CD4-positive, alpha-beta memory T cell (primary cell): ENCODE measurements around the gene COPS2. TPM values are rescaled to one million over a fixed set of nuclear protein-coding genes. Genes with fewer than 3 reads are reported as not detected.

Source experiments
- CTCF ChIA-PET: fragments of 350-600 bp; sonication (Branson Sonifier 250); formaldehyde crosslinking; loops from one replicate; lab custom pipeline; 2021; ENCODE audit warnings: inconsistent platforms; ENCODE audit not compliant: partially characterized antibody; lab: Charles Lee
- POLR2A ChIA-PET: fragments of 350-600 bp; sonication (Branson Sonifier 250); formaldehyde crosslinking; loops from one replicate; lab custom pipeline; 2021; ENCODE audit not compliant: partially characterized antibody; lab: Charles Lee
- DNase-seq, 5 donors: peaks; one replicate each; pipeline versions ENCODE4 v3.0.0 to v3.0.0-alpha.2; 2020 to 2022; ENCODE audit warnings: mixed read lengths in 1 of 5
- H3K27ac ChIP-seq: one replicate; pipeline ENCODE4 v1.7.0; 2013; ENCODE audit warnings: low read depth, low read length
- H3K27me3 ChIP-seq: 2 replicates; pipeline ENCODE4 v1.7.0; 2013; ENCODE audit warnings: mild to moderate bottlenecking, low read length, moderate library complexity; ENCODE audit not compliant: insufficient read depth
- H3K36me3 ChIP-seq: 2 replicates; pipeline ENCODE4 v1.7.0; 2013; ENCODE audit warnings: mild to moderate bottlenecking, low read length, moderate library complexity; ENCODE audit not compliant: insufficient read depth
- H3K4me1 ChIP-seq: 2 replicates; pipeline ENCODE4 v1.7.0; 2013; ENCODE audit warnings: mild to moderate bottlenecking, low read length, moderate library complexity; ENCODE audit not compliant: insufficient read depth
- H3K4me3 ChIP-seq, 2 donors: one replicate each; pipeline ENCODE4 v1.7.0; 2013; ENCODE audit warnings: low read length in 2 of 2, mild to moderate bottlenecking in 1 of 2
- H3K9me3 ChIP-seq, 2 donors: one replicate each; pipeline ENCODE4 v1.7.0; 2013; ENCODE audit warnings: low read length in 2 of 2, control low read depth in 1 of 2; ENCODE audit not compliant: control insufficient read depth in 1 of 2
- H3K27ac Mint-ChIP-seq, 7 donors: one replicate each; pipeline ENCODE4 v1.8.0; 2020 to 2021; ENCODE audit warnings: mixed read lengths in 7 of 7, mild to moderate bottlenecking in 6 of 7, inconsistent platforms in 3 of 7, moderate library complexity in 3 of 7
- H3K27me3 Mint-ChIP-seq, 2 donors: one replicate each; pipeline ENCODE4 v1.8.0; 2020 to 2021; ENCODE audit warnings: mixed read lengths in 2 of 2
- H3K36me3 Mint-ChIP-seq, 2 donors: one replicate each; pipeline ENCODE4 v1.8.0; 2020 to 2021; ENCODE audit warnings: mixed read lengths in 2 of 2, inconsistent platforms in 1 of 2, mild to moderate bottlenecking in 1 of 2
- H3K4me1 Mint-ChIP-seq, 4 donors: one replicate each; pipeline ENCODE4 v1.8.0; 2020 to 2021; ENCODE audit warnings: mixed read lengths in 4 of 4, mild to moderate bottlenecking in 1 of 4
- H3K4me3 Mint-ChIP-seq, 8 donors: one replicate each; pipeline ENCODE4 v1.8.0; 2020 to 2021; ENCODE audit warnings: mixed read lengths in 8 of 8, mild to moderate bottlenecking in 7 of 8, moderate library complexity in 6 of 8, inconsistent platforms in 3 of 8
- H3K9me3 Mint-ChIP-seq, 8 donors: one replicate each; pipeline ENCODE4 v1.8.0; 2020 to 2021; ENCODE audit warnings: mixed read lengths in 8 of 8, mild to moderate bottlenecking in 5 of 8, inconsistent platforms in 3 of 8, moderate library complexity in 1 of 8
- intact Hi-C: fragments of 100-400 bp; cut with micrococcal nuclease; formaldehyde crosslinking; loops from one replicate; pipeline ENCODE4 v1.15.1; 2023
- polyA plus RNA-seq, 2 donors: library from polyadenylated mRNA; unstranded; fragments of 300-500 nt; fragmentation: Illumina TruSeq; gene quantifications; one replicate each; pipeline ENCODE4 v1.2.3, GENCODE V29; 2021
- total RNA-seq, 2 experiments: library from RNA; stranded (reverse); gene quantifications; one replicate each; pipeline ENCODE4 v1.2.3, GENCODE V29; 2021

COPS2 gene
- total and polyA plus RNA-seq, 4 experiments from 2014 or later: 33.1 to 56.9 (median 45.4) TPM

GRCh38 chr15:49088996-49089395 is 66.4 kb downstream of the COPS2 start:
- CTCF ChIA-PET: no interaction called here
- no peaks in the 10 kb centered on the region for H3K36me3 Mint-ChIP-seq
- H3K4me1 Mint-ChIP-seq: no peaks in the 10 kb centered on the region
- H3K27me3 Mint-ChIP-seq: no peaks in the 10 kb centered on the region
- Histone ChIP-seq H3K4me1 (no peaks in the 10 kb centered on the region), H3K9me3 (no peaks in the 10 kb centered on the region), H3K27ac (no peak overlapping the region), H3K36me3 (no peaks in the 10 kb centered on the region), H3K27me3 (no peaks in the 10 kb centered on the region), H3K4me3 (no peak overlapping the region)
- intact Hi-C loops: no loop called here
- H3K4me3 Mint-ChIP-seq: no peak overlapping the region
- H3K9me3 Mint-ChIP-seq: no peaks in the 10 kb centered on the region
- H3K27ac Mint-ChIP-seq: no peak overlapping the region
- POLR2A ChIA-PET: no interaction called here
- no peak for DNase-seq

- intact Hi-C loops: no loop called here
- H3K27ac Mint-ChIP-seq: no peak overlapping the region
- no peaks in the 10 kb centered on the region for H3K27me3 ChIP-seq
- H3K4me1 ChIP-seq: no peaks in the 10 kb centered on the region
- CTCF ChIA-PET: no interaction called here
- peaks cover 0 to 2% of the 10 kb centered on the region in 2 donors for H3K27me3 Mint-ChIP-seq
- no peaks in the 10 kb centered on the region for H3K4me1 Mint-ChIP-seq
- no peak overlapping the region for H3K27ac ChIP-seq
- H3K9me3 ChIP-seq: no peaks in the 10 kb centered on the region
- H3K36me3 Mint-ChIP-seq: no peaks in the 10 kb centered on the region
- POLR2A ChIA-PET: no interaction called here
- H3K4me3 Mint-ChIP-seq: no peak overlapping the region
- no peak overlapping the region for H3K4me3 ChIP-seq
- no peaks in the 10 kb centered on the region for H3K36me3 ChIP-seq
- no peak for DNase-seq
- no peaks in the 10 kb centered on the region for H3K9me3 Mint-ChIP-seq
Observed at GRCh38 chr15:49085696-49086459, 69.5 kb downstream of the COPS2 start.

- DNase-seq: no peak
- CTCF ChIA-PET: interaction anchor here (1.2 kb wide), 1 partner anchor 62 kb away, joined by 3 read pairs; no protein-coding TSS in a partner anchor
- intact Hi-C loops: no loop called here
- Mint-ChIP-seq H3K4me1 (no peaks in the 10 kb centered on the region), H3K9me3 (peaks cover 0 to 2% (median 0%) of the 10 kb centered on the region in 8 donors), H3K4me3 (no peak overlapping the region), H3K27me3 (peaks cover 0 to 2% of the 10 kb centered on the region in 2 donors), H3K27ac (no peak overlapping the region), H3K36me3 (no peaks in the 10 kb centered on the region)
- H3K4me1 ChIP-seq: no peaks in the 10 kb centered on the region
- H3K36me3 ChIP-seq: no peaks in the 10 kb centered on the region
- H3K27ac ChIP-seq: no peak overlapping the region
- no peak overlapping the region for H3K4me3 ChIP-seq
- H3K9me3 ChIP-seq: no peaks in the 10 kb centered on the region
- H3K27me3 ChIP-seq: no peaks in the 10 kb centered on the region
- POLR2A ChIA-PET: no interaction called here
Observed at GRCh38 chr15:49084285-49084570, 71.2 kb downstream of the COPS2 start.

DNA sequence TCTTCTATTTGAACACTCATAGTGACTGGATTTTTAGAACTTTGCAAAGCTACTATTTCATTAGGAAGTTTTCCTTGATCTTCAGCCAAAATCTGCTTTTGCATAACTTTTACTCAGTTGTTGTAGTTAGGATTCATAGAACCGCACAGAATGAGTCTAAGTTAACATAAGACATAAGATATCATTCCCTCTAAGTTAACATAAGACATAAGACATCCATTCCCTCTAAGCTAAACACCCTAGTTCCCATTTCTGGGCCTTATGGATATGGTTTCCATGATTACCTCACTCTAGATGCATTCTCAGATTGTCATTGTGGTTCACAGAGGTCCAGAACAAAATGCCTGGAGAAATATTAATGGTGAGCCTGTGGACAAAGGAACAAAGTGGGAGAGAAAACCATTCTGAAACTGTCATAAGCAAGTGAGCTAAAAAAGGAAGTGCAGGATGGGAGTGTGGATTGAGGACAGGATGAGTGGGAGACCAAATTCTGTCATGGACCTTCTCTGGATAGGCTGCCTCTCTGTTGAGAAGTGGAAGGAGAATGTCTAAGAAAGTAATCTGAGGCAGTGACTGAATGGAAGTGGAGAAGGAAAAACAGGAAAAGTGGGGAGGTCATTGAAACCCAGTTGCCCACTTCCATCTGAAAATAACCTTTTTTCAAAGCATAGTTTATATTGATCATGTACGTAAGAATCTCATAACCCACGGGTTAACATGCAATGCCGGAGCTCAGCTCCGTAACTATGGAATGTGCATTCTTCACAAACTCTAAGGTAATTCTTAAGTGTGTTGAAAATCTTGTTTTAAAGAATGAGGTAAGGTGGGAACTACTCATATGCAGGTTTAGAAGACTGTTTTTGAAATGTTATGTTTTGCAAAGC is 71.8 kb downstream of the COPS2 start:
- Mint-ChIP-seq H3K9me3 (peaks cover 0 to 2% (median 0%) of the 10 kb centered on the region in 8 donors), H3K36me3 (no peaks in the 10 kb centered on the region), H3K27ac (no peak overlapping the region), H3K4me1 (no peaks in the 10 kb centered on the region), H3K4me3 (no peak overlapping the region), H3K27me3 (peaks cover 0 to 2% of the 10 kb centered on the region in 2 donors)
- CTCF ChIA-PET: interaction anchor here (1.2 kb wide), 1 partner anchor 62 kb away, joined by 3 read pairs; no protein-coding TSS in a partner anchor
- no peaks in the 10 kb centered on the region for H3K9me3 ChIP-seq
- DNase-seq: no peak
- no peak overlapping the region for H3K27ac ChIP-seq
- H3K36me3 ChIP-seq: no peaks in the 10 kb centered on the region
- H3K4me1 ChIP-seq: no peaks in the 10 kb centered on the region
- intact Hi-C loops: no loop called here
- POLR2A ChIA-PET: no interaction called here
- H3K27me3 ChIP-seq: no peaks in the 10 kb centered on the region
- no peak overlapping the region for H3K4me3 ChIP-seq

DNA sequence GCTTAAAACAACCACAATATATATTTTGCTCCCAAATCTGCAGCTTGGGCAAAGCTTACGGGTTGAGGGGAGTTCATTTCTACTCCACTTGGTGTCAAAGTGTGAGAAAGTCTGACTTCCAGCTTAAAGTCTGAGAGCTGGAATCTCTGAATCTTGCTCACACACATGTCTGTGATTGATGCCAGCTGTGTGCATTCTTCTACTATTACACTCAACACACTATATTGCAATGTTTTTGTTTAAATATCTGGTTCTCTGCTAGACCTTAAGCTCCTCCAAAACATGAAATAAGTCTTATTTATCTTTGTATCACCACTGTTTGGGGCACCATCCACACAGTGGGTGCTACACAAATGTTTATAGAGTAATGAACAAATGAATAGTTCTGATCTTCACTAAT is 72.4 kb downstream of the COPS2 start:
- no peaks in the 10 kb centered on the region for H3K36me3 Mint-ChIP-seq
- H3K4me1 Mint-ChIP-seq: no peaks in the 10 kb centered on the region
- no peaks in the 10 kb centered on the region for H3K36me3 ChIP-seq
- no peak overlapping the region for H3K27ac ChIP-seq
- no peaks in the 10 kb centered on the region for H3K9me3 ChIP-seq
- no peaks in the 10 kb centered on the region for H3K4me1 ChIP-seq
- DNase-seq: no peak
- no peak overlapping the region for H3K4me3 Mint-ChIP-seq
- peaks cover 0 to 2% (median 0%) of the 10 kb centered on the region in 8 donors for H3K9me3 Mint-ChIP-seq
- H3K27ac Mint-ChIP-seq: no peak overlapping the region
- no peaks in the 10 kb centered on the region for H3K27me3 ChIP-seq
- intact Hi-C loops: no loop called here
- H3K27me3 Mint-ChIP-seq: peaks cover 0 to 2% of the 10 kb centered on the region in 2 donors
- ChIA-PET POLR2A (no interaction called here), CTCF (interaction anchor here (1.2 to 1.4 kb wide), 2 partner anchors 63 to 108 kb away, joined by 3 read pairs; no protein-coding TSS in a partner anchor)
- no peak overlapping the region for H3K4me3 ChIP-seq

DNA sequence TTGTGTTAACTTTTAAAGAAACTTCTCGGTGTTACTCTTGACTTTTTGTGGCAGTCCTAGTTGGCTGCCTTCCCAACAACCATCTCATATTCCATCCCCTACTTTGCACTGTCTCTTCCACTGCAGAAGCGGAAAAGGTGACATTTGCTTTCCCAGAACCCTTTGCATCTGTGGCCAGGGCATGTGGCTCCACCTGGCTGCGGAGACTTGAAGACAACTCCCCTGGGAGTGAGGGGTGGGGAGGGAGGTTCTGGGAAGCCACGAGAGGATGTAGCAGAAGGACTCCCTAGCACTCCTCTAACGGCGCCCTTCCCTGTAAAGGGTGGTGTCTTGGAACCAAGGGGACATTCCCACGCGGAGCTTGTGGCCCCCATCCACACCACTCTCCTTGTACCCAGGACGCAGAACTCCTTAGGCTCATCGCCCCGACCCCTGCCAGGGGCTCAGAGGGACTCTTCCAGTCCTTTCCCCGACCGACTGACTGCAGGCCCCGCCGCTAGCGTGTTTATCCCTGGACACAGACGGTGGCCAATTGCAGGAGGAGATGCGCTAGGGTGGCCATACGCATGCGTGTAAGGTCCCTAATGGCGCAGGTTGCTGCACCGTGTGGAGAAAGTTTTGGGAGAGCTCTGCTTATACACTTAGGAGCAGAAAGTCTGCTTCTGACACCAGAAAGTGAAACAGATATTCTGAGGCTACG is 75.9 kb downstream of the COPS2 start:
- H3K4me1 ChIP-seq: no peaks in the 10 kb centered on the region
- H3K4me3 ChIP-seq: no peak overlapping the region
- Mint-ChIP-seq H3K36me3 (no peaks in the 10 kb centered on the region), H3K27ac (no peak overlapping the region), H3K27me3 (peaks cover 0 to 2% of the 10 kb centered on the region in 2 donors), H3K9me3 (peaks cover 0 to 2% (median 0%) of the 10 kb centered on the region in 8 donors), H3K4me3 (no peak overlapping the region), H3K4me1 (peaks cover 0 to 5% (median 0%) of the 10 kb centered on the region in 4 donors)
- POLR2A ChIA-PET: no interaction called here
- CTCF ChIA-PET: no interaction called here
- no peaks in the 10 kb centered on the region for H3K27me3 ChIP-seq
- H3K27ac ChIP-seq: no peak overlapping the region
- intact Hi-C loops: no loop called here
- no peaks in the 10 kb centered on the region for H3K9me3 ChIP-seq
- no peaks in the 10 kb centered on the region for H3K36me3 ChIP-seq
- DNase-seq: no peak

GRCh38 chr15:49075881-49076280 is 79.5 kb downstream of the COPS2 start:
- Histone ChIP-seq H3K9me3 (no peaks in the 10 kb centered on the region), H3K4me3 (no peak overlapping the region), H3K27ac (no peak overlapping the region), H3K36me3 (no peaks in the 10 kb centered on the region), H3K27me3 (no peaks in the 10 kb centered on the region), H3K4me1 (no peaks in the 10 kb centered on the region)
- H3K4me1 Mint-ChIP-seq: peaks cover 0 to 5% (median 0%) of the 10 kb centered on the region in 4 donors
- H3K4me3 Mint-ChIP-seq: no peak overlapping the region
- H3K27me3 Mint-ChIP-seq: peaks cover 4 to 7% of the 10 kb centered on the region in 2 donors
- H3K9me3 Mint-ChIP-seq: peaks cover 0 to 4% (median 0%) of the 10 kb centered on the region in 8 donors
- no peak overlapping the region for H3K27ac Mint-ChIP-seq
- ChIA-PET POLR2A (no interaction called here), CTCF (no interaction called here)
- DNase-seq: no peak
- intact Hi-C loops: no loop called here
- H3K36me3 Mint-ChIP-seq: no peaks in the 10 kb centered on the region
